ENCODE results near the gene TEX28.

DNA sequence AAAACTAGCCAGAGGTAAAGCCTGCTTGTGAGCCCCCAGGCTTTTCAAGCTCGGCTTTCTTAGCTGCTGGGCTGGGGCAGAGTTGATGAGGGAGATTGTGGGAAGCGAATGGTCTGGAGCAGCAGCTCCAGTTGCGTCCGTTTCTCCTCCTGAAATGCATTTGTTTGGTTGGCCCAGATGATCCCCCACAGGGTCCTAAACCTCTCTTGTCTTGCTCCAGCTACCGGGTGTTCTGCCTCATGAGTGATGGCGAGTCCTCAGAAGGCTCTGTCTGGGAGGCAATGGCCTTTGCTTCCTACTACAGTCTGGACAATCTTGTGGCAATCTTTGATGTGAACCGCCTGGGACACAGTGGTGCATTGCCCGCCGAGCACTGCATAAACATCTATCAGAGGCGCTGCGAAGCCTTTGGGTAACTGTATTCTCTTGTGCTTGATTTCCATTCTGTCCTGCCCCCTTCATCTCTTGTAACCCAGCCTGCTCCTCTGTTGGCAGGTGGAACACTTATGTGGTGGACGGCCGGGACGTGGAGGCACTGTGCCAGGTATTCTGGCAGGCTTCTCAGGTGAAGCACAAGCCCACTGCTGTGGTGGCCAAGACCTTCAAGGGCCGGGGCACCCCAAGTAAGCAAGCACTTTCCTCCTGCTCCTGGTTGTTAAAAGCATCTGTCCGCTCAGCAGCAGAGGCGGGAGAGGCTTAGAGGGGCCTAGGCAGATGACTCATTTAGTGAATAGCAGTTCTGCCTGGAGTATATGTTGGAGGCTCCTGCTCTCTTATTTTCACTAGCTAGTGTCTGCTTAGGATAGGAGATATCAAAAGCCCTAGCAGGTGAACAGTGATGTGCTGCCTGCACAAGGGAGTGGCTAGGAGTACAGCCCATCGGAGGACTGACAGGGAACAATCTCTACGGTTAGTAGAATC is 16.0 kb upstream of the TEX28 start:
- TF ChIP-seq, protein P1, sequence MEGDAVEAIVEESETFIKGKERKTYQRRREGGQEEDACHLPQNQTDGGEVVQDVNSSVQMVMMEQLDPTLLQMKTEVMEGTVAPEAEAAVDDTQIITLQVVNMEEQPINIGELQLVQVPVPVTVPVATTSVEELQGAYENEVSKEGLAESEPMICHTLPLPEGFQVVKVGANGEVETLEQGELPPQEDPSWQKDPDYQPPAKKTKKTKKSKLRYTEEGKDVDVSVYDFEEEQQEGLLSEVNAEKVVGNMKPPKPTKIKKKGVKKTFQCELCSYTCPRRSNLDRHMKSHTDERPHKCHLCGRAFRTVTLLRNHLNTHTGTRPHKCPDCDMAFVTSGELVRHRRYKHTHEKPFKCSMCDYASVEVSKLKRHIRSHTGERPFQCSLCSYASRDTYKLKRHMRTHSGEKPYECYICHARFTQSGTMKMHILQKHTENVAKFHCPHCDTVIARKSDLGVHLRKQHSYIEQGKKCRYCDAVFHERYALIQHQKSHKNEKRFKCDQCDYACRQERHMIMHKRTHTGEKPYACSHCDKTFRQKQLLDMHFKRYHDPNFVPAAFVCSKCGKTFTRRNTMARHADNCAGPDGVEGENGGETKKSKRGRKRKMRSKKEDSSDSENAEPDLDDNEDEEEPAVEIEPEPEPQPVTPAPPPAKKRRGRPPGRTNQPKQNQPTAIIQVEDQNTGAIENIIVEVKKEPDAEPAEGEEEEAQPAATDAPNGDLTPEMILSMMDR (conservative IDR thresholded peaks at IDR 0.05; ENCODE audit: low read depth, low read length), result no peak
- no peak for TF ChIP-seq EZH2 (IDR thresholded peaks at IDR 0.05; ENCODE audit: borderline replicate concordance, low read depth, low read length, poor library complexity, severe bottlenecking)
